HPDE6-E6E7 (cell line): ENCODE measurements around the gene VKORC1L1.
"Not testable (repeated sequence)": the region's sequence is repeated elsewhere in the genome, so short reads cannot be mapped to it uniquely, and the experiment has no call there.

Experiments used
- DNase-seq: peaks from one replicate; pipeline ENCODE4 v3.0.0; 2011; ENCODE audit warnings: missing footprints; ENCODE audit errors: extremely low spot score

The VKORC1L1 gene

GRCh38 chr7:65872776-65873581 lies at the start of gene VKORC1L1:
Gene VKORC1L1, plus strand, starts transcription at chr7:65873074. Its CDS starts 298 bp downstream, at chr7:65873372.
- peak; percentile 69 for DNase-seq

- no peak for DNase-seq
Observed at GRCh38 chr7:65827366-65827765, 45.5 kb upstream of the VKORC1L1 start.

GRCh38 chr7:65832281-65832680 lies 40.6 kb upstream of the VKORC1L1 start:
- no peak for DNase-seq

- DNase-seq: not testable (repeated sequence)
Observed at GRCh38 chr7:65836684-65837083, 36.2 kb upstream of the VKORC1L1 start.

- not testable (repeated sequence) for DNase-seq
Observed at GRCh38 chr7:65837541-65837956, 35.3 kb upstream of the VKORC1L1 start.

- DNase-seq: no peak
Observed at GRCh38 chr7:65839846-65840245, 33.0 kb upstream of the VKORC1L1 start.

- DNase-seq: no peak
Observed at GRCh38 chr7:65840446-65840845, 32.4 kb upstream of the VKORC1L1 start.

- not testable (repeated sequence) for DNase-seq
Observed at GRCh38 chr7:65843616-65844015, 29.3 kb upstream of the VKORC1L1 start.

GRCh38 chr7:65846008-65846570 lies 26.8 kb upstream of the VKORC1L1 start:
- no peak for DNase-seq

GRCh38 chr7:65853426-65853825 lies 19.4 kb upstream of the VKORC1L1 start:
- DNase-seq: not testable (repeated sequence)

- not testable (repeated sequence) for DNase-seq
Observed at GRCh38 chr7:65853892-65854291, 19.0 kb upstream of the VKORC1L1 start.

GRCh38 chr7:65857321-65857894 lies 15.5 kb upstream of the VKORC1L1 start:
- not testable (repeated sequence) for DNase-seq

- DNase-seq: not testable (repeated sequence)
Observed at GRCh38 chr7:65858660-65859059, 14.2 kb upstream of the VKORC1L1 start.

GRCh38 chr7:65866244-65866643 lies 6.6 kb upstream of the VKORC1L1 start:
- DNase-seq: not testable (repeated sequence)

GRCh38 chr7:65867681-65868080 lies 5.2 kb upstream of the VKORC1L1 start:
- not testable (repeated sequence) for DNase-seq

- not testable (repeated sequence) for DNase-seq
Observed at GRCh38 chr7:65869312-65869711, 3.6 kb upstream of the VKORC1L1 start.

- not testable (repeated sequence) for DNase-seq
Observed at GRCh38 chr7:65871451-65871850, 1.4 kb upstream of the VKORC1L1 start.

- DNase-seq: not testable (repeated sequence)
Observed at GRCh38 chr7:65873582-65874193, 814 bp downstream of the VKORC1L1 start.

GRCh38 chr7:65875715-65876114 lies 2.8 kb downstream of the VKORC1L1 start:
- not testable (repeated sequence) for DNase-seq

GRCh38 chr7:65879292-65880153 lies 6.6 kb downstream of the VKORC1L1 start:
- not testable (repeated sequence) for DNase-seq

GRCh38 chr7:65880242-65880641 lies 7.4 kb downstream of the VKORC1L1 start:
- DNase-seq: not testable (repeated sequence)
